SK-N-SH (cell line): ENCODE results near the gene MEF2A. TPM values are rescaled to one million over a fixed set of nuclear protein-coding genes. Genes with fewer than 3 reads are reported as not detected.

Experiments
- CTCF ChIA-PET: fragments of 300-600, 350-600 bp; formaldehyde crosslinking; extraction: SDS; loops from one replicate; lab custom pipeline; 2021; lab: Yijun Ruan, JAX
- POLR2A ChIA-PET: fragments of 350-600 bp; sonication (Branson Sonifier 250); formaldehyde crosslinking; extraction: SDS; loops from one replicate; lab custom pipeline; 2020; ENCODE audit warnings: antibody characterized with exemption, inconsistent platforms; lab: Yijun Ruan, JAX
- DNase-seq: peaks from one replicate; pipeline ENCODE4 v3.0.0; 2012
- H2AFZ ChIP-seq: fragments of 200-600 bp; sonication (generic); 2 replicates; pipeline ENCODE4 v1.8.1; 2016; ENCODE audit warnings: antibody characterized with exemption, mild to moderate bottlenecking, low read depth
- H3F3A ChIP-seq: fragments of 200-600 bp; sonication (generic); replicated peaks from 2 replicates; pipeline ENCODE3; 2016; ENCODE audit warnings: antibody characterized with exemption, mild to moderate bottlenecking; ENCODE audit not compliant: insufficient read depth
- H3K27ac ChIP-seq, 2 experiments: fragments of 200-500 bp in 1 of 2; fragments of 200-600 bp in 1 of 2; sonication (Bioruptor generic) in 1 of 2; sonication (generic), shearing (Covaris generic) in 1 of 2; 2 replicates each; pipeline versions ENCODE4 v1.5.1 to v1.6.1; 2014 to 2016; ENCODE audit warnings: low read depth in 2 of 2, inconsistent platforms in 1 of 2, low read length in 1 of 2, mild to moderate bottlenecking in 1 of 2, mixed read lengths in 1 of 2
- H3K27me3 ChIP-seq: fragments of 200-600 bp; sonication (generic), shearing (Covaris generic); 2 replicates; pipeline ENCODE4 v1.6.1; 2016; ENCODE audit warnings: mixed run types; ENCODE audit not compliant: insufficient read depth
- H3K36me3 ChIP-seq, 2 experiments: fragments of 200-500 bp in 1 of 2; fragments of 200-600 bp in 1 of 2; sonication (Bioruptor generic) in 1 of 2; sonication (generic) in 1 of 2; replicated peaks in 1 of 2; 2 replicates each; pipeline versions ENCODE3 to v1.5.1; 2014 to 2016; ENCODE audit warnings: low read length in 1 of 2, mild to moderate bottlenecking in 1 of 2; ENCODE audit not compliant: insufficient read depth in 2 of 2, control insufficient read depth in 1 of 2
- H3K4me1 ChIP-seq, 2 experiments: fragments of 200-500 bp in 1 of 2; fragments of 200-600 bp in 1 of 2; sonication (Bioruptor generic) in 1 of 2; sonication (generic), shearing (Covaris generic) in 1 of 2; 2 replicates each; pipeline versions ENCODE4 v1.5.1 to v1.6.1; 2014 to 2016; ENCODE audit warnings: low read depth in 1 of 2, low read length in 1 of 2, mixed run types in 1 of 2; ENCODE audit not compliant: insufficient read depth in 2 of 2, control insufficient read depth in 1 of 2
- H3K4me2 ChIP-seq: fragments of 200-600 bp; sonication (generic), shearing (Covaris generic); 2 replicates; pipeline ENCODE4 v1.6.1; 2017; ENCODE audit warnings: mixed run types
- H3K4me3 ChIP-seq, 2 experiments: fragments of 200-500 bp in 1 of 2; fragments of 200-600 bp in 1 of 2; sonication (Bioruptor generic) in 1 of 2; sonication (generic), shearing (Covaris generic) in 1 of 2; 2 replicates each; pipeline versions ENCODE4 v1.5.1 to v1.8.1; 2014 to 2016; ENCODE audit warnings: low read depth in 2 of 2, inconsistent platforms in 1 of 2, low read length in 1 of 2, mild to moderate bottlenecking in 1 of 2, mixed read lengths in 1 of 2, moderate library complexity in 1 of 2
- H3K79me2 ChIP-seq: fragments of 200-600 bp; sonication (generic); 2 replicates; pipeline ENCODE4 v1.8.1; 2017; ENCODE audit warnings: mild to moderate bottlenecking; ENCODE audit not compliant: insufficient read depth
- H3K9ac ChIP-seq: fragments of 200-600 bp; sonication (generic); 2 replicates; pipeline ENCODE4 v1.6.1; 2017; ENCODE audit warnings: mixed run types
- H3K9me2 ChIP-seq: fragments of 200-600 bp; sonication (generic); 2 replicates; pipeline ENCODE4 v1.6.1; 2017; ENCODE audit warnings: mixed run types
- H3K9me3 ChIP-seq: fragments of 200-600 bp; sonication (generic); 2 replicates; pipeline ENCODE4 v1.6.1; 2017; ENCODE audit warnings: mixed run types, mild to moderate bottlenecking, moderate library complexity
- H4K20me1 ChIP-seq: fragments of 200-600 bp; sonication (generic); 2 replicates; pipeline ENCODE4 v1.6.1; 2017; ENCODE audit warnings: mild to moderate bottlenecking, mixed run types; ENCODE audit not compliant: insufficient read depth
- FOXJ3 ChIP-seq: sonication (generic); formaldehyde crosslinking; IDR thresholded peaks from 2 replicates; pipeline ENCODE4 v1.5.1; 2020; ENCODE audit warnings: mild to moderate bottlenecking, missing genetic modification reagents
- GABPA ChIP-seq: IDR thresholded peaks from 2 replicates; pipeline ENCODE4 v1.4.0; 2012; ENCODE audit warnings: low read depth, mild to moderate bottlenecking
- GATA2 ChIP-seq: sonication (generic); formaldehyde crosslinking; IDR thresholded peaks from 2 replicates; pipeline ENCODE4 v1.5.0; 2020; ENCODE audit warnings: mild to moderate bottlenecking, missing genetic modification reagents
- JUND ChIP-seq: IDR thresholded peaks from 2 replicates; pipeline ENCODE4 v1.4.0; 2012
- NFIC ChIP-seq: IDR thresholded peaks from 2 replicates; pipeline ENCODE4 v1.4.0; 2012; ENCODE audit warnings: borderline replicate concordance
- RAD21 ChIP-seq: IDR thresholded peaks from 2 replicates; pipeline ENCODE4 v1.6.1; 2012; ENCODE audit warnings: mild to moderate bottlenecking, low read length
- RCOR1 ChIP-seq: fragments of 150-350 bp; IDR thresholded peaks from 2 replicates; pipeline ENCODE4 v1.6.1; 2017; ENCODE audit warnings: antibody characterized with exemption, low read length
- SMC3 ChIP-seq: IDR thresholded peaks from 2 replicates; pipeline ENCODE4 v1.6.1; 2012; ENCODE audit warnings: low read depth, low read length, improper control_type of control experiment
- TEAD4 ChIP-seq: IDR thresholded peaks from 2 replicates; pipeline ENCODE4 v1.4.0; 2012; ENCODE audit warnings: mild to moderate bottlenecking, borderline replicate concordance; ENCODE audit not compliant: insufficient read depth
- whole genome bisulfite sequencing: methylation state at CpG from one replicate; pipeline ENCODE4 v1.1.6; 2017; ENCODE audit warnings: low lambda C conversion rate; 5-methylcytosine and 5-hydroxymethylcytosine counted together
- polyA plus RNA-seq, 3 experiments: library from polyadenylated mRNA; depleted of rRNA; stranded (reverse); fragments of >200 nt; gene quantifications; 2 replicates each; pipeline ENCODE4 v1.2.3, GENCODE V29; 2012
- TF ChIP-seq, protein P1 (sequence below): IDR thresholded peaks from 2 replicates; pipeline ENCODE4 v1.4.0; 2012; ENCODE audit warnings: low read depth, borderline replicate concordance
- TF ChIP-seq, protein P2 (sequence below): IDR thresholded peaks from 2 replicates; pipeline ENCODE4; 2012

The MEF2A gene
- polyA plus RNA-seq, 1 of the 3 experiments (the other 2 are of a cell fraction): 20.9 TPM

DNA sequence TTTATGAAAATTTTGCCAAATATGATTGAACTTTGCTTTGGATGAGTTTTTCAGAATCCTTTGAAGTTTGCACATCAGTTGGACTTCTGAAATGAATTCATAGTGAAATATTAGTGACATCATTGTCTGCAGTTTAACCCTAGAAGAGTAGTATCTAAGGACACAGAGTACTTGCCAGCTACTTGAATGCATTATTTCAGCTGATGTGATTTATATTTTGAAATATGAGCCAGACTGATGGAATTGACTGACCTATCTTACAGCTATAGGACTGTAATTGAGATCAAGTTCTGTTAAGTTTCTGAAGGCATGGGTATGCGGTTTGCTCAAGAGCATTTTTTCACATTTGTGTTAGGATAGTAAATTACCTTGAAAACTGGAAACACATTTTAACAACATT lies 116.2 kb downstream of the MEF2A start:
- Histone ChIP-seq H2AFZ (no peak overlapping the region), H3K9ac (no peak overlapping the region), H3K9me2 (no peaks in the 10 kb centered on the region), H3K9me3 (peaks cover 5% of the 10 kb centered on the region; the same call in 1 of the 2 replicates), H3F3A (peaks cover 38% of the 10 kb centered on the region), H3K4me1 (peaks cover 0 to 10% of the 10 kb centered on the region in 2 experiments; a peak in 3 of 4 replicates), H3K4me2 (0 out of 2 replicates have a peak overlapping the region, but pooled peaks have one; percentile 3), H3K79me2 (peaks cover 26% of the 10 kb centered on the region), H3K4me3 (no peak overlapping the region), H4K20me1 (no peaks in the 10 kb centered on the region), H3K27ac (peak overlapping the region in 1 of 2 experiments; percentile 39; a peak in 2 of 4 replicates), H3K27me3 (no peaks in the 10 kb centered on the region), H3K36me3 (peaks cover 24 to 60% of the 10 kb centered on the region in 2 experiments)
- DNase-seq: no peak
- CTCF ChIA-PET: interaction anchor here (1.4 to 1.6 kb wide), 2 partner anchors 10 to 22 kb away, joined by 5 to 6 read pairs; no protein-coding TSS in a partner anchor
- WGBS: 80% methylated on average over 1 of the region's 1 CpG
- POLR2A ChIA-PET: no interaction called here
- TF ChIP-seq RCOR1: no peak
- TF ChIP-seq, protein P1, sequence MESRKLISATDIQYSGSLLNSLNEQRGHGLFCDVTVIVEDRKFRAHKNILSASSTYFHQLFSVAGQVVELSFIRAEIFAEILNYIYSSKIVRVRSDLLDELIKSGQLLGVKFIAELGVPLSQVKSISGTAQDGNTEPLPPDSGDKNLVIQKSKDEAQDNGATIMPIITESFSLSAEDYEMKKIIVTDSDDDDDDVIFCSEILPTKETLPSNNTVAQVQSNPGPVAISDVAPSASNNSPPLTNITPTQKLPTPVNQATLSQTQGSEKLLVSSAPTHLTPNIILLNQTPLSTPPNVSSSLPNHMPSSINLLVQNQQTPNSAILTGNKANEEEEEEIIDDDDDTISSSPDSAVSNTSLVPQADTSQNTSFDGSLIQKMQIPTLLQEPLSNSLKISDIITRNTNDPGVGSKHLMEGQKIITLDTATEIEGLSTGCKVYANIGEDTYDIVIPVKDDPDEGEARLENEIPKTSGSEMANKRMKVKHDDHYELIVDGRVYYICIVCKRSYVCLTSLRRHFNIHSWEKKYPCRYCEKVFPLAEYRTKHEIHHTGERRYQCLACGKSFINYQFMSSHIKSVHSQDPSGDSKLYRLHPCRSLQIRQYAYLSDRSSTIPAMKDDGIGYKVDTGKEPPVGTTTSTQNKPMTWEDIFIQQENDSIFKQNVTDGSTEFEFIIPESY: no peak
- no peak for TF ChIP-seq GATA2 (CRISPR knock-in tag)
- TF ChIP-seq FOXJ3 (CRISPR knock-in tag): no peak
- no peak for TF ChIP-seq GABPA
- TF ChIP-seq, protein P2, sequence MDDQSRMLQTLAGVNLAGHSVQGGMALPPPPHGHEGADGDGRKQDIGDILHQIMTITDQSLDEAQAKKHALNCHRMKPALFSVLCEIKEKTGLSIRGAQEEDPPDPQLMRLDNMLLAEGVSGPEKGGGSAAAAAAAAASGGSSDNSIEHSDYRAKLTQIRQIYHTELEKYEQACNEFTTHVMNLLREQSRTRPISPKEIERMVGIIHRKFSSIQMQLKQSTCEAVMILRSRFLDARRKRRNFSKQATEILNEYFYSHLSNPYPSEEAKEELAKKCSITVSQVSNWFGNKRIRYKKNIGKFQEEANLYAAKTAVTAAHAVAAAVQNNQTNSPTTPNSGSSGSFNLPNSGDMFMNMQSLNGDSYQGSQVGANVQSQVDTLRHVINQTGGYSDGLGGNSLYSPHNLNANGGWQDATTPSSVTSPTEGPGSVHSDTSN: no peak
- TF ChIP-seq TEAD4: no peak
- TF ChIP-seq SMC3: no peak

DNA sequence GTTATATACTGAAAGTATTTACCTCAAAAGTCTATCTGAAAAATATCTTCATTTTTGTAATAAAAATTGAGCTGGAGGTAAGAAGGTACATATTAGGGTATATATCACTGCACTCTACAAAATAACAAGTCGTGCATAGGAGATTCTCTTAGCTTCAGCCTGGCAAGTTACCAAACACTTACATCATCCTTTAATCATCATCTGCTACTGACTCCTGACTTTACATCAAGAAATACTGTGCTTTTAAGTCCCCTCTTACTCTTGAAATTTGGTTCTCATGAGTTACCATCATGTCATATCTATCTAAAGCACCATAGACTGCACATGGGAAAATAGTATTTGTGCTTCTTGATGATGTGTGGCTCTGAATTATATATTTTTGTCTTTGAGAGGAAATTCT lies 116.7 kb downstream of the MEF2A start:
- WGBS: 56% methylated on average over 1 of the region's 1 CpG

More for the DNA sequence above, 116.7 kb downstream of the MEF2A start:
- Histone ChIP-seq H4K20me1 (no peaks in the 10 kb centered on the region), H3K36me3 (peaks cover 19 to 56% of the 10 kb centered on the region in 2 experiments), H3K27ac (peak overlapping the region; percentile 28 to 39; a peak in 3 of 4 replicates), H3F3A (peaks cover 33% of the 10 kb centered on the region), H3K9me3 (peaks cover 5% of the 10 kb centered on the region; the same call in 1 of the 2 replicates), H3K4me3 (no peak overlapping the region), H3K4me2 (0 out of 2 replicates have a peak overlapping the region, but pooled peaks have one; percentile 3), H3K9me2 (no peaks in the 10 kb centered on the region), H3K4me1 (peaks cover 0 to 10% of the 10 kb centered on the region in 2 experiments; a peak in 3 of 4 replicates), H3K79me2 (peaks cover 26% of the 10 kb centered on the region), H2AFZ (no peak overlapping the region), H3K27me3 (no peaks in the 10 kb centered on the region), H3K9ac (no peak overlapping the region)
- POLR2A ChIA-PET: no interaction called here
- CTCF ChIA-PET: interaction anchor here (1.6 kb wide), 1 partner anchor 11 kb away, joined by 6 read pairs; no protein-coding TSS in a partner anchor
- no peak for DNase-seq
- TF ChIP-seq RAD21 (no peak), NFIC (peak; percentile 34; the same call in 1 of the 2 replicates), JUND (0 out of 2 replicates have a peak, but pooled peaks have one; percentile 9)
